GM18951 (cell line): ENCODE measurements around the gene MBTPS1.

ENCODE experiments used
- POLR2A ChIP-seq: IDR thresholded peaks from 4 replicates; pipeline ENCODE4 v1.6.1; 2011; ENCODE audit warnings: mild to moderate bottlenecking; ENCODE audit not compliant: insufficient read length, insufficient read depth; ENCODE audit errors: extremely low read depth
- in situ Hi-C: fragments of 300-500 bp; cut with MboI; formaldehyde crosslinking; loops from one replicate; pipeline ENCODE4 v1.12.0; 2022; ENCODE audit warnings: low sequenced_read_pairs, mixed read lengths, inconsistent platforms; ENCODE audit not compliant: unreplicated experiment

Gene MBTPS1

GRCh38 chr16:84043486-84044117, 73.1 kb downstream of the MBTPS1 start:
- in situ Hi-C loops: no loop called here
- no peak for TF ChIP-seq POLR2A

- in situ Hi-C loops: no loop called here
- TF ChIP-seq POLR2A: no peak
These were observed 73.8 kb downstream of the MBTPS1 start for GRCh38 chr16:84042879-84043485.

- in situ Hi-C loops: no loop called here
- no peak for TF ChIP-seq POLR2A
These were observed 74.3 kb downstream of the MBTPS1 start, which contains the start of gene SLC38A8 for GRCh38 chr16:84042308-84042878. Gene SLC38A8, minus strand, starts transcription at chr16:84042795. Its CDS starts 638 bp downstream, at chr16:84042157.

- TF ChIP-seq POLR2A: no peak
- in situ Hi-C loops: no loop called here
These were observed 74.9 kb downstream of the MBTPS1 start for GRCh38 chr16:84041881-84042280.

- no peak for TF ChIP-seq POLR2A
- in situ Hi-C loops: no loop called here
These were observed 75.6 kb downstream of the MBTPS1 start for GRCh38 chr16:84040823-84041820.

GRCh38 chr16:84040226-84040822, 76.4 kb downstream of the MBTPS1 start:
- in situ Hi-C loops: no loop called here
- TF ChIP-seq POLR2A: no peak

- in situ Hi-C loops: no loop called here
- TF ChIP-seq POLR2A: no peak
These were observed 77.0 kb downstream of the MBTPS1 start for GRCh38 chr16:84039696-84040095.

- TF ChIP-seq POLR2A: no peak
- in situ Hi-C loops: no loop called here
These were observed 78.3 kb downstream of the MBTPS1 start for GRCh38 chr16:84038469-84038868.

- in situ Hi-C loops: no loop called here
- no peak for TF ChIP-seq POLR2A
These were observed 79.7 kb downstream of the MBTPS1 start for GRCh38 chr16:84036982-84037425.

GRCh38 chr16:84036131-84036530, 80.6 kb downstream of the MBTPS1 start:
- in situ Hi-C loops: no loop called here
- no peak for TF ChIP-seq POLR2A

- in situ Hi-C loops: no loop called here
- no peak for TF ChIP-seq POLR2A
These were observed 82.2 kb downstream of the MBTPS1 start for GRCh38 chr16:84034516-84034915.
